CD4-positive, alpha-beta T cell treated with Interleukin-17A for 1 hour (primary cell): Measurements from ENCODE around the gene VILL.
"Not testable (repeated sequence)": the region's sequence is repeated elsewhere in the genome, so short reads cannot be mapped to it uniquely, and the experiment has no call there.

Source experiments
- DNase-seq: peaks from one replicate; pipeline ENCODE4 v3.0.0-alpha.2; 2020

Gene VILL

DNA sequence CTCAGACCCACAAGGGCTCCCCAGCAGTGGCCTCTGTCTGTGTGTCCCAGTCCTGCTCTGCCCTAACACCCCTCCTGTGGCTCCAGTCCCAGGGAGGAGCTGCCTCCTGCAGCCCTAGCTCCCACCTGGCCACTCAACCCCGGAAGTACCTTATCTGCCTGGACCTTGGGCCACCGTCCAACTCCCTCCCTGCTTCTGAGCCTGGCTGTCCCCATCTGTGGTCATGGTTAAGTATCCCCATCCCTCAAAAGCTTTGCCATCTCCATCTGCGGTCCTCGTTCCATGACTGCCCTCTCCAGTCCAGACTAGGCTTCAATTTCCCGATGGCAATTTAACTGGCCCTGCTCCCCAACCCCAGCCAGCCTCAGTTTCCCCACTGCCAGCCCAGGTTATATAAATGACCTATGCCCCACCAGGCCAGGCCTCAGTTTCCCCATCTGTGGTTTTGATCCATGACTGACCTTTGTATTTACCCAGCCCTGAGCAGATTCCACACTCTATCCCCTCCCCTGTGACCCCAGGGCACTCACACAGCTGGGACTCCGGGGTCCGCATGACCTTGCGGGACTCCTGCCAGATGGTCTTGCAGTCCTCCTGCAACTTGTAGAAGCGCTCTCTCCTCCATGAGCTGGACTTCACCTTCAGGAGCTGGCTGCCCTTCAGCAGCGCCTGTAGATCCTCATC, 29.2 kb downstream of the VILL start:
- DNase-seq: no peak

DNA sequence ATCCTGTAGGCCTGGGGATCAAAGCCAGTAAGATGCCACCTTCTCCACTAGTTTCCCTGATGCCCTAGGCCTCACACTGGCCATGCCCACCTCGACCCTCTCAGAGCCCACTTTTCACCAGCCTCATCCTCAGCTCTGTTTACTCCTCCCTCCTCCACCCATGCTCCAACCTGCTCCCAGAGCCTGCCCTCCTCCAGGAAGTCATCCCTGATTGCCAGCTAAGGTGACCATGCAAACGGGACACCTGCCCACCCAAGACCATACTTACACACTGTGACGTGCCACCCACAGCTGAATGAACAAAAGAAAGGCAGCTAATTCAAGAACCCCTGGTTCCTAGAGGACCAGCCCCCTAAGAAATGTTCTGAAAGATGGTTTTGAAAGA, 29.7 kb downstream of the VILL start:
- no peak for DNase-seq

DNA sequence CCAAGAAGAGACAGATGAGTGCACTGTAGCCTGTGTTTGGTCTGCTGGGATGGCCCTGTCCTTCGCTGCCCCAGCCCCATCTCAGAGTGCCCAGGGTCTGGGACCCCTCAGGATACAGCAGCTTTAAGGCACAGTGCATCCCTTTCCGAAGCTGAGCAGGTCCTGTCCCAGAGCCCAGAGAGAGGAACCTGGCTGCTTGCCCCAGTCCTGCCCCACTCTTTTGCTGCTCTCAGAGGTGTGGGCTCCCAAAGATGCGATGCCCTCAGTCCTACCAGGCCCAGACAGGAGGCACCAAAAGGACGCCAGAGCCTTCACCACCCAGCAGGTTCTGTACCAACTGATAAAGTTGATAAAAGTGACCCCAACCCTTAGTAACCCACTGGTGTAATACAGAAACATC, 30.6 kb downstream of the VILL start:
- DNase-seq: no peak

DNA sequence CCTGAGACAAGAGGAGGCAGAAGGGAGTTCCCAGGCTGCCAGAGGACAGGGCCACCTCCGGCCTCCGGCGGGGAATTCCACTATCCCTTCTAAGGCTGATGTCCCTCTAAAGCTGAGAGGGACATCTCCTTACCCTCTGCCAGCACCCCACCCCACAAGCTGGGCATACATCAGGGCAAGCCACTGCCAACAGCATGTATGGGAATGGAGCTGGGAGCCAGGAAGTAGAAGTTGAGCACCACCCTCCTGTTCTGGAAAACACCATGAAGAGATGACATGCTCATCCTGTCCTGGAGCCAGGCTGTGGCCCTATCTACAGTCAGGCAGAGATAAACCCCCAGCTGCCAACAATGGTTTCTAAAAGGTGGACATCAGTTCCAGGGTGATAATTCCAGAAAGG, 31.7 kb downstream of the VILL start:
- DNase-seq: no peak

DNA sequence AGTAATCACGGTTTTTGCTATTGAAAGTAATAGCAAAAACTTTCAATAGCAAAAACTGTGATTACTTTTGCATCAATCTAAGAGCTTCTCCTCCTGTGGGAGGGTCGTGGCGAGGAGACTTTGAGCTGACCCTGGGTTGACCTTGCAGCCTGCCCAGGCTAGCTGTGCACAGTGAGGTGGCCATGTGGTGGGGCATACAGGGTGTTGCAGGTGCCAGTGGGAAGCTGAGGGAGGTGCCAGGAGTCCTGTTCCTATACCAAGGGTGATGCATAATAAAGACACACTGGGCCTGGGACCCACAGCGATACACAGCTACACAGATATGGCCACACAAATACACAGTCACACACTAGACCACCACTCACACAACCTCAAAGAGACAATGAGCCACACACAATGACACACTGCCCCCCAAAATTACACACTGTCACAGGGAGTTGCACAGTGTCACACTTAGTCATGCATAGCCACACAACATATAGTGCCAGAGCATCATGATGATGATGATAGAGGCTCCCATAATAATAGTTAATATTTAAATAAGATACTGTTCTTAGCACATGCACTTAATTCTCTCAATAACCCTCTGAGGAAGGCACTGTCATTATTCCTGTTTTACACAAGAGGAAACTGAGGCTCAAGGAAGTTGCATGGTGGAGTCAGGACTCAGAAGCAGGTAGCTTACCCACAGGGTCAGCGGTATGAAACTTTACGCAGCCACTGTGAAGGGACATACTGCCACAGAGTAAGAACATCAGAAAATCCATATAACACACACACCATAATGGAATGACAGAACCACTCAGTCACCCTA, 32.5 kb downstream of the VILL start:
- DNase-seq: no peak

DNA sequence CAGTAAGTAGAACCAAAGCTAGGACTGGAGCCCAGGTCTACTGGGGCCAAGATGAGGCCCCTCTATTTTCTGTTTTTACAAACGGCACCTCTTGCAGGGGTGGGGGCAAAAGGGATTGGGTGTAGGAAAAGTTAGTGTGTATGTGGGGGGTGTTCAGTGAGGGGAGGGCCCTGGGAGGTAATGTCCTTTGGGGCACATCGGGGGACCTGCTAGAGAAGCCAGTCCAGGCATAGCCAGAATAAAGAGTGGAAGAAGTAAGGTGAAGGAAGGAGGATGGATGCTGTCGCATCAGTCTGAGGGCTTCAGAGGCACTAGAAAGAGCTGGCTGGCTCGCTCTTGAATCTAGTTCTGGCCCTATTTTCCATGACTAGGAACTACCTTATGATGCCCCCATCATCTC, 36.3 kb downstream of the VILL start:
- no peak for DNase-seq

DNA sequence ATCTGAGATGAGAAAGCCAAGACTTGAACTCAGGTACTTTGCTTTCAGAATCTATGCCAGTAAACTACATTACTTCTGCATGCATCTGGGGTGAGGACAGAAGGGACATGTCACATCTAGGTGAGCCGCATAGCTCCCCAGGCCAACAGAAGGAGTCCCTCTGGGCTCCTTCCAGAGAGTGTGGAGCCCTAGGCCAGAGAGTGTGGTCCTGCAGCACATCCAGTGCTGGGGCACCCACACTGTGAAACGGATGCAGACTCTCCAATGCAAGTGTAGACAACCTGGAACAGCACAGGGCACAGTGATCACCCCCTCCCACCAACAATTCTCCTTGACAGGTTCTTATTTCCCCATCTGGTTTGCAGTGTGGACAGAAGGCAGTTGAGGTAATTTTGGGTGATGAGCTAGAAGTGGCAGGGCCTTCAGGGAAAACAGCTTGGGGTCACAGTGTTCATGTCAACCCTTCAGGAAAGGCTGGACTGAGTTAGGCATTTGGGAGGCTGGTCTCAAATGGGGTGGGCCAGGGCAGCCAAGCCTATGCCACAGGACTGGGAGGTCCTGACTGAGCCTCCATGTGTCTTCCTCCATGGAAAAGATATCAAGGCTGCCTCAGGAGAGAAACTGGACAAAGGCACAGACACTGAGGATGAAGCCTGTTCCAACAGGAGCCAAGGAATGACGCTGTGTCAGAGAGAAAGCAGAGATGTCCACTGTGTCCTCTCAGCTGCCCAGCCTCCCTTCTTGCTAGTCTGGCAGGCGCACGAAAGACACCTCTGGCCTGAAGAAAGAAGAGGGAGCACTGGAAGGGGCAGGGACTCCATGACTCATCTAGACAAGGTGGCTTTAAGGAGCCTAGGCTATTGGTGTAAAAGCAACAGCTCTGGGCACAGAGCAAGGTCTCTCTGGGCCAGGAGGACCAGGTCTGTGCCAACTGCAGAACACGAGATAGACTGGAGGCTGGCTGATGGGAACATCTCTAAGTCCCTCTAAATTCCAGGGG, 37.2 kb downstream of the VILL start:
- no peak for DNase-seq

DNA sequence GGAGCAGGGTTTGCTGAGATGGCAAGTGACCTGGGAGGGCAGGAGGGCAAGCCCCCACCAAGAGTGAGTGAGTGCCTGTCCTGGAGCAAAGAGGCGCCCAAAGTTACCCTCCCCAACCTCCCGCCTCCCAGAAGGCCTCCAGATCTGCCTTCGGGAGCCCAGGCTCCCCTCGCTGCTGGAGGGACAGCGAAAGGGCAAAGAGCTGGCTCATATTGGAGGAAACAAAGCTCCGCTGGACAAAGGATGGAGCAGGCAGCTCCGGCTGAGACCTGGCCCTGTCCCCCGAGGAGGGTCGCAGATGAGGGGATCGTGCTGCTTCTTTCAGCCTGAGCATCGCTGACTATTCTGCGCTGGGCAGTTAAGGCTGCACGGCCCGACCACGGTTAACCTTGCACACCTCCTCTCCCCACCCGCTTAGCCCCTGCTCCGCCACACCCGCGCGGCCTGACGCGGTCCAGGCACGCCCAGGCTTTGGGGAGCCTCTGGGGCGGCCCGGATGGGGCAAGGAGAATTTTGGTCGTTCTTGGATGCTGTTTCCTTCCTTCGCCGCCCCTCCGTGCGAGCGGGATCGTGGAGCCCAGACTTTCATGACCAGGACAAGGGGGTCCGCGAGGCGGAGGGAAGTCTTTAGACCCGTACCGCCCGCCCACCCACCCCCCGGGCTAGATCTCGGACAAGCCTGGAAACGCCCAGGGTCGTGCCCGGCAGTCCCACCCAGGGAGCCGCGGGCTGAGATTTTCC, 38.2 kb downstream of the VILL start:
- no peak for DNase-seq

DNA sequence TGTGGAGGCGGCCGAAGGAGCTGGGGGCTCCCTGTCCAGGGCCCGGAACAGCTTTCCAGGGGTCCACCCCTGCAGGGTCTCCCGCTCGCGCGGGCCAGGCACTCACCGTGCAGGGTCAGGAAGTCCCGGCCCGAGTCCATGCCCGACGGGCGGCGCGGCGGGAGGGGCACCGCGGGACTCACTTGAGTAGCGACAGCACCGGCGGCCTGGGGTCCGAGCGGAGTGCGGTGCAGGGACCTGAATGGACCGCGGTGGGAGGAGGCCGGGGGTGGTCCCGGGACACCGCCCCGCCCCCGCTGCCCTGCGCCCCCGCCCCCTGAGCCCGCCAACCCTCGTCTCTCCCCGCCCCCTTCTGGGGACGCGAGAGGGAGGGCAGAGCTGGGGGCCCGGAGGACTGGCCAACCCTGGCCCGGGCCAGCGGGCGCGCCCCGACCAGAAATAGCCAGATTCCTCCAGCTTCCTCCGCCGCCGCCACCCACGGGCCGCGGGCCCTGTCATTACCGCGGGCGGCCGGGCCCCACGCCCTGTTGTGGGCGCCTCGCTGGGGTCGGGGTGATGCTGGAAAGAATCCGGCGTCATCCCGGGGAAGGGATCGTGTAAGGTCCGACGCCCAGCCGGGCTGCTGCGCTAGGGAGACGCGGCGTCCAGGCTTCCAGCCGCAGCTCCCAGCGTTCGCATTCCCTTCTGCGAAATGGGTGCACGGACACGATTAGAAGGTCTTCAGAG, 39.0 kb downstream of the VILL start, which contains the start of gene PLCD1:
PLCD1 (minus strand) TSS at position 243 of the 726 bp plus-strand sequence; CDS start at position 140, 103 bp downstream.
- peak; percentile 65 for DNase-seq

DNA sequence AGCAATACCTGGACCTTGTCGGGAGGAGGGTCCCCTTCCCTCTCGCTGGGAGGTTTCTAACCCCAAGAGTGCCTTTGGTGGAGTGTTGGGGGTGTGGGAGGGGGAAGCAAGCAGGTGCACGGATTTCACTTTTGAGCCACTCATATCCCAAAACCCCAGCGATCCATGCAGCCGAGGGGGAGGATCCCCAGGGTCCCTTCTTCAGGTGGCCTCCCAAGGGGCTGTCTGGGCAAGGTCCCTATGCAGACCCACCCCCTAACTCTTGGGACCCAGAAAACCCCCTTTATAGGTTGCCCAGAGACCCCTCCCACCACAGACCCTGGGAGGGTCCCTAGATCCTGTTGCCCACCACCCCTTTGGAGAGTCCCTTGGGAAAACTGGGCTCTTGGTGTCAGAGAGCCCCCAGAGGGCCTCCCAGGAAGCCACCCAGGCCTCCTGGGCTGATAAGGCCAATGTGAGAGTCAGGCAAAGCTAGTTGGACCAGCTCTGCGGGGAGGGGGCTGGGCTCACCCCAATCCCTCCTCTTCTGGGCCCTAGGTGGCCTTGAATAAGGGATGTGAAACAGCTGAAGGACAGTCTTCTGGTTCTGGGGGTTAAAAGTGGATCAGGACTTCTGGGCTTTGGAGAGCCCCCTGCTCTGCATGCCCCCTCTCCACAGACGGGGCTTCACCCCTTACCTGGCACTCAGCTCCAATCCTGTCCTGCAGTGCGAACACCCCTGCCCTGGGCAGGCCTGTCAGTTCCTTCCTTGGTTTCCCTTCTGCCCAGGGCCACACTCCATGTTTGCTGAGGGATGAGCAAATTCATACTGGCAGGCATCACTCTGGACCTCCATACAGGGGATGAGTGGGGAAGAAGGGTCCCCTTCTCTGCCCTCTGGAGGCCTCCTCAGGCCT, 39.8 kb downstream of the VILL start:
- DNase-seq: no peak

DNA sequence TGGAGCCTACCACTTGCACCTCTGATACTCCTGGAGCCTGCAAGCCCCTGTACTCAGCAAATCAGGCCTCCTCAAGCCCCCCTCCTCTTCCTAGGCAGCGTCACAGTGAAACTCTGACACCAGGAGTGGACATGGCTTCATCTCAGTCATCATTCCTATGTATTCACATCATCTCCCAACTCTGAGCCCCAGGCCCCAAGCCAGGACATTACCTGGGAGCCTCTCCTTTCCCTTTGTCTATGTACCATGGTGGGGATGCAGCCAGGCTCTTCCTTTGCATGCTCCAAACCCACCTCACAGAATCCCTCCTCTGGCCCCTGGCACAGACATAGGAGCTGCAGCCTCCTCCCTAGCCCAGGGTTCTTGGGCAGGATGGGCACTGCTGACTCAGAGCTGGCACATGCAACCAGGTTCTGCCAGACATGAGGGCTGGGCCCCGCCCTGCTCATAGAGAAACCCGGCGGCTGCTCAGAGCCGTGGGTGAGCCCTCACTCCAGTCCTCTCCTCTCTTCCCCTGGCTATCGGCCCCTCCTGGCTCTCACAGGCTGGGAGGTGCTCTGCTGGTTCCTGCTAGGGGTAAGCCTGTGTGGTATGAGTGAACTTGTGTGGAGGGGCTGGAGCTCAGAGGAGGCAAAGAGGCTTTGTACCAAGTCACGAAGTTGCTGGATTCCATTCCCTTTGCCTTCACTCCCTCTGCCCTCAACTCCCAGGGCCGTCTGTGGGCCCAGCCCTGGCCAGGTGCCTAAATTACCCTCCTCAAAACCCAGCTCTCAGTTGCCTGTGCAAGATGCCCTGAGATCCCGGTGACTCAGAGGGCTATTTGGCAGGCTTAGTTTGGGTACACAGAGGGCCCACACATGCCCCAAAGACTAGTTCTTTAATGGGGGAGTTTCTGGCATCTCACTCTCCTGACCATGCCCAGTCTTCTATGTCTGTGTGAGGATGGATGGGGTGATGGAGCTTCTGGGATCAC, 40.7 kb downstream of the VILL start:
- peak; percentile 49 for DNase-seq

DNA sequence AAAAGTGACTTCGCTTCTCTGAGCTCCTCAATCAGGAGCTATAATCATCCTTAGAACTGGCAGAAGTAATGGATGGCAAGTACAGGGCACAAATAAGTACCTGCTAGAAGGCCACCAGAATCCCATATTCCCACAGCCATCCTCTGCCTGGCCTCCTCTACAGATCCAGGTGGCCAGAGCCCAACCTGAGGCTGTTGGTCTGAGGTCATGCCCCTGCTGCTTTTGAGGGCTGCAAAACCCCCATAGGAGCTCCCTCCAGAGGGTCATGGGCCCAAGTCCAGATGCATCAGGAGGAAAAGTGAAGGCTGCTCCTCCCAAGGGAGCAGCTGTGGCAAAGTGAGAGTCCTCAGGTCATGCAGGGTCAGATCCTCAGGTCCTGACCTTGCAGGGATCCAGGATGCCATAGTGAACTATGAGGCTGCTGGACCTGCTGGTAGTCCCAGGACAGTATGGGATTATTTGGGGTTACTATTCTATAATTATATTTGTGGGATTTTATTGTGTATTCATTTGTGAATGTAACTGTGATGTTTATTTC, 41.8 kb downstream of the VILL start:
- DNase-seq: no peak

DNA sequence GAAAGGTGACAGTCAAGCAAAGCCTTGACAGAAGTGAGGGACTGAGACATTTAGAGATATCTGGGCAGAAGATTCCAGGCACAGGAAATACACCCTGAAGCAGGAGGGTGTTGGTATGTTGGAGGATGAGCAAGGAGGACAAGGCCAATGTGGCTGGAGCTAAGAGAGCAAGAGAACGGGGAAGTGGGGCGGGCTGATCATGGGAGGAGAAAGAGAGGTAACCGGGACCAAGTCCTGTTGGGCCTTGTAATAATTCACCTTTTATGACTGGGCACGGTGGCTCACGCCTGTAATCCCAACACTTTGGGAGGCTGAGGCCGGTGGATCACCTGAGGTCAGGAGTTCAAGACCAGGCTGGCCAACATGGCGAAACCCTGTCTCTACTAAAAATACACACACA, 43.0 kb downstream of the VILL start:
- not testable (repeated sequence) for DNase-seq

DNA sequence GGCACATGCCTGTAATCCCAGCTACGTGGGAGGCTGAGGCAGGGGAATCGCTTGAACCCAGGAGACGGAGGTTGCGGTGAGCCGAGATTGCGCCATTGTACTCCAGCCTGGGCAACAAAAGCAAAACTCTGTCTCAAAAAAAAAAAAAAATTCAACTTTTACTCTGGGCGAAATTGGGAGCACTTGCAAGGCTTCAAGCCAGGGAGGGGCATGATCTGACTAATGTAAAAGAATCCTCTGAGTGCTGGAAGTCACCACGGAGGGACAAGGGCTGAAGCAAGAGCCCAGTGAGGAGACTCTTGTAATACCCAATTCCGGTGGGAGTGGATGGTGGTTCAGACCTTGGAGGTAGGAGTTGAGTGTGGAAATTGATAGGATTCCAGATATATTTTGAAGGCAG, 43.7 kb downstream of the VILL start:
- DNase-seq: not testable (repeated sequence)

DNA sequence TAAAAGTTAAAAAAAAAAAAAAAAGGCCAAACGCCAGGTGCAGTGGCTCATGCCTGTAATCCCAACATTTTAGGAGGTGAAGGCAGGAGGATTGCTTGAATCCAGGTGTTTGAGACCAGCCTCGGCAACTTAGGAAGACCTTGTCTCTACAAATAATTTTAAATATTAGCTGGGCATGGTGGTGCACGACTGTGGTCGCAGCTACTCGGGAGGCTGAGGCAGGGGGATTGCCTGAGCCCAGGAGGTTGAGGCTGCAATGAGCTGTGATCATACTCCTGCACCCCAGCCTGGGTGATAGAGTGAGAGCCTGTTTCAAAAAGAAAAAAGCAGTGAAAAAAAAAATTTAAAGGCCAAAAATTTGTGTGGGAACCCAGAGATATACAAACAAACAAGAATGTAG, 45.7 kb downstream of the VILL start:
- no peak for DNase-seq

DNA sequence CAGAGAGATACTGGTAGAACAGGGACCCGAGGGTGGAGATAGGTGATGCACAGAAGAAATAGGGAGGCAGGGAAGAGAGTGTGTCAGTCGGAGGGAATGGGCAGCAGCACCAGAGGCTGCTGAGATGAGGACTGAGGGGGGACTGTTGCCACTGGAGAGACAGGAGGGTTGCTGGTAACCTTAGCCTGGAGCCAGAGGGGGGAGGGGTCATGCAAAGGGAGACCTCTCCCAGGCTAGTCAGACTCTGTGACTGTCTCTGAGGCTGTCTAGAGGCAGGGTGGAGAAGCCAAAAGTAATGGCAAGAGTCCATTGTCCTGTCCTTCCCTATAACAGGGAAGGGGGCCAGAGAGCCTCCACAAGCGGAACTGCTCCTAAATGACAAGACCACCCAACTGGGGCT, 46.3 kb downstream of the VILL start:
- no peak for DNase-seq

DNA sequence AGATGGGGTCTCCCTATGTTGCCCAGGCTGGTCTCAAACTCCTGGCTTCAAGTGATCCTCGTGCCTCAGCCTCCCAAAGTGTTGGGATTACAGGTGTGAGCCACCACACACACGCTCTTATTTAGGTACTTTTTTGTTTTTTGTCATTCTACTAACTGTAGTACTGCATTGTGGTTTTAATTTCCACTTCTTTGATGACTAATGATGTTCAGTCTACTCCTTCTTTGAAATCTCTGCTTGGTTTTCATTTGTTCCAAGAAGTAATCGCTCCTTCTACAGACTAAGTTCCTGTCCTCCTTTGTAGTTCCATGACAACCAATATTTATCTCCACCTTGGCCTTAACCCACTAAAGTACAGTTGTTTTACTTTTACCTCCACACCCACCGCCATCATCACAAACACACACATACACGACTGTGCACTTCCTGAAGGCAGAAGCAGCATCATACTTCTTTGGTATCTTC, 47.9 kb downstream of the VILL start:
- peak; percentile 81 for DNase-seq

DNA sequence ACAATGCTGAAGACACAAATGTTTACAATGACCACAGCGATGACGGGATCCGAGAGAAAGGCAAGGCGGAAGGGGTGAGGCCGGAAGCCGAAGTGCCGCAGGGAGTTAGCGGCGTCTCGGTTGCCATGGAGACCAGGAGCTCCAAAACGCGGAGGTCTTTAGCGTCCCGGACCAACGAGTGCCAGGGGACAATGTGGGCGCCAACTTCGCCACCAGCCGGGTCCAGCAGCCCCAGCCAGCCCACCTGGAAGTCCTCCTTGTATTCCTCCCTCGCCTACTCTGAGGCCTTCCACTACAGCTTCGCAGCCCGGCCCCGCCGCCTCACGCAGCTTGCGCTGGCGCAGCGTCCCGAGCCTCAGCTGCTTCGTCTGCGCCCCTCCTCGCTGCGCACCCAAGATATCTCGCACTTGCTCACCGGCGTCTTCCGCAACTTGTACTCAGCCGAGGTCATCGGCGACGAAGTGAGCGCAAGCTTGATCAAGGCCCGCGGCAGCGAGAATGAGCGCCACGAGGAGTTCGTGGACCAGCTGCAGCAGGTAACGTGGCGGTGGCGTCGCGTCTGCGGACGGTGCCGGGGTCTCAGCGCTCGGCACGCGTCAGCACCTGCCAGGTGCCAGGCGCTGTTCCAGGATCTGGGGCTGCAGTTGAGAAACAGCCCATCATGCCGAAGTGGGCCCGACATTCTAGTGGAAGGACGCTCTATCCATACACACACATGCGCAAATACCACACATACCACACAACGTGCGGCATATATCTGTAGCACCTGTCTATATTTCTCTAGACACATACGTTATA, 48.7 kb downstream of the VILL start, which contains the start of gene DLEC1:
DLEC1 (plus strand) TSS at position 108 of the 798 bp plus-strand sequence; CDS start at position 126, 18 bp downstream.
- DNase-seq: peak; percentile 90
